Activated T-cell treated with anti-CD3 and anti-CD28 coated beads, Interleukin-2, amount 50 U/mL, for 72 hours (primary cell): ENCODE results near the gene TUBA3D. TPM values are rescaled to one million over a fixed set of nuclear protein-coding genes. Genes with fewer than 3 reads are reported as not detected.
"Not testable (repeated sequence)": the region's sequence is repeated elsewhere in the genome, so short reads cannot be mapped to it uniquely, and the experiment has no call there.

Experiments
- ATAC-seq, 2 donors: fragments of 150-1000 bp; cut with Tn5 transposase; replicated peaks in 1 of 2; 2 replicates each; pipeline ENCODE4 v1.10.0; 2021; ENCODE audit warnings: moderate library complexity in 2 of 2, mild to moderate bottlenecking in 1 of 2
- DNase-seq, 2 donors: peaks; one replicate each; pipeline ENCODE4 v3.0.0; 2021 to 2022; ENCODE audit warnings: mixed read lengths in 1 of 2
- H3K27ac Mint-ChIP-seq: one replicate; pipeline ENCODE4 v1.8.0; 2022; ENCODE audit warnings: mild to moderate bottlenecking, moderate library complexity, mixed read lengths
- H3K27me3 Mint-ChIP-seq: one replicate; pipeline ENCODE4 v1.8.0; 2022; ENCODE audit warnings: low read depth, mixed read lengths
- H3K36me3 Mint-ChIP-seq, 2 donors: one replicate each; pipeline ENCODE4 v1.8.0; 2022; ENCODE audit warnings: mixed read lengths in 2 of 2, mild to moderate bottlenecking in 1 of 2; ENCODE audit not compliant: insufficient read depth in 2 of 2
- H3K4me1 Mint-ChIP-seq: one replicate; pipeline ENCODE4 v1.8.0; 2022; ENCODE audit warnings: low read depth, mixed read lengths
- H3K4me3 Mint-ChIP-seq, 2 donors: one replicate each; pipeline ENCODE4 v1.8.0; 2022; ENCODE audit warnings: mild to moderate bottlenecking in 2 of 2, mixed read lengths in 2 of 2, moderate library complexity in 2 of 2
- H3K9me3 Mint-ChIP-seq, 2 donors: one replicate each; pipeline ENCODE4 v1.8.0; 2022; ENCODE audit warnings: mixed read lengths in 2 of 2
- total RNA-seq, 2 donors: library from RNA; stranded (reverse); gene quantifications; one replicate each; pipeline ENCODE4 v1.2.3, GENCODE V29; 2022

Gene TUBA3D
- total RNA-seq, 2 donors from 2014 or later: not detected

- H3K4me1 Mint-ChIP-seq: peaks cover 43% of the 10 kb centered on the region
Observed at GRCh38 chr2:131490616-131491468, 14.9 kb downstream of the TUBA3D start.

GRCh38 chr2:131491469-131491836 lies 15.5 kb downstream of the TUBA3D start:
- DNase-seq: peak in 1 of 2 donors; percentile 16
- H3K36me3 Mint-ChIP-seq: peaks cover 3 to 15% of the 10 kb centered on the region in 2 donors
- not testable (repeated sequence) for H3K27me3 Mint-ChIP-seq, H3K9me3 Mint-ChIP-seq
- peak in 1 of 2 donors; percentile 14 for ATAC-seq
- peak overlapping the region; percentile 88 to 92 for H3K4me3 Mint-ChIP-seq
- H3K27ac Mint-ChIP-seq: peak overlapping the region; percentile 96
- H3K4me1 Mint-ChIP-seq: peaks cover 46% of the 10 kb centered on the region

More at GRCh38 chr2:131490616-131491468, 14.9 kb downstream of the TUBA3D start:
- not testable (repeated sequence) for ATAC-seq, H3K9me3 Mint-ChIP-seq, H3K27me3 Mint-ChIP-seq
- Mint-ChIP-seq H3K4me3 (peak overlapping the region; percentile 88 to 92), H3K27ac (peak overlapping the region; percentile 96), H3K36me3 (peaks cover 3 to 15% of the 10 kb centered on the region in 2 donors)
- peak; percentile 21 to 37 for DNase-seq

- ATAC-seq: peak; percentile 4 to 12
- H3K36me3 Mint-ChIP-seq: peaks cover 3 to 15% of the 10 kb centered on the region in 2 donors
- H3K9me3 Mint-ChIP-seq, DNase-seq, H3K27me3 Mint-ChIP-seq: not testable (repeated sequence)
- H3K4me3 Mint-ChIP-seq: peak within 1 kb of the TSS; percentile 94 to 97
- peaks cover 51% of the 10 kb centered on the region for H3K4me1 Mint-ChIP-seq
- peak within 1 kb of the TSS; percentile 96 for H3K27ac Mint-ChIP-seq
Observed at GRCh38 chr2:131492015-131492417, 16.1 kb downstream of the TUBA3D start, which contains the start of gene MZT2A. TSS of gene MZT2A (minus strand) at chr2:131492397. CDS start at chr2:131492376, 21 bp downstream.

GRCh38 chr2:131492418-131493198 lies 16.7 kb downstream of the TUBA3D start:
- peak overlapping the region; percentile 94 to 97 for H3K4me3 Mint-ChIP-seq
- peak; percentile 84 to 85 for ATAC-seq
- peak overlapping the region; percentile 96 for H3K27ac Mint-ChIP-seq
- H3K9me3 Mint-ChIP-seq: no peaks in the 10 kb centered on the region
- peaks cover 3 to 18% of the 10 kb centered on the region in 2 donors for H3K36me3 Mint-ChIP-seq
- peaks cover 57% of the 10 kb centered on the region for H3K4me1 Mint-ChIP-seq
- no peaks in the 10 kb centered on the region for H3K27me3 Mint-ChIP-seq
- peak; percentile 96 for DNase-seq

- ATAC-seq (peak; percentile 24 to 25), DNase-seq (no peak)
- Mint-ChIP-seq H3K27me3 (no peaks in the 10 kb centered on the region), H3K4me3 (peak overlapping the region; percentile 94 to 97), H3K4me1 (peaks cover 65% of the 10 kb centered on the region), H3K9me3 (no peaks in the 10 kb centered on the region), H3K27ac (peak overlapping the region; percentile 96), H3K36me3 (peaks cover 5 to 15% of the 10 kb centered on the region in 2 donors)
Observed at GRCh38 chr2:131493199-131493968, 17.5 kb downstream of the TUBA3D start.

DNA sequence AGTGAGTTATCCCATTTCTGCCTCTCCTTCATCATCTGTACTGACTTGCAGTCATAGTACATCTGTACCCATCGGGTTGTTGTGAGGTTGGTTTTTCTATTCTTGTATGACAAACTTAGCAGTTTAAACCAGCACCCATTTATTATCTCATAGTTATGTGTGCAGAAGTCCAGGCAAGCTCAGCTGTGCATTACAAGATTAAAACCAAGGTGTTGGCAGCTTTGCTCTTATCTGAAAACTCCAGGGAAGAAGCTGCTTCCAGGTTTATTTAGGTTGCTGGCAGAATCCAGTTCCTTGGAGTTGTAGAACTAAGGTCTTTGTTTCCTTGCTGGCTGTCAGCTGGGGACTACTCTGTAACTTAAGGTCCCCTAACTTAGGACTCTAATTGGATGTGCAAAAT lies 19.6 kb downstream of the TUBA3D start:
- Mint-ChIP-seq H3K27ac (peak overlapping the region; percentile 72), H3K4me1 (peaks cover 58% of the 10 kb centered on the region), H3K36me3 (peaks cover 5 to 16% of the 10 kb centered on the region in 2 donors), H3K4me3 (peak overlapping the region in 1 of 2 donors; percentile 43)
- H3K27me3 Mint-ChIP-seq, H3K9me3 Mint-ChIP-seq, DNase-seq, ATAC-seq: not testable (repeated sequence)

- DNase-seq: peak; percentile 56 to 58
- peaks cover 4 to 23% of the 10 kb centered on the region in 2 donors for H3K36me3 Mint-ChIP-seq
- peaks cover 50% of the 10 kb centered on the region for H3K4me1 Mint-ChIP-seq
- not testable (repeated sequence) for H3K9me3 Mint-ChIP-seq, H3K27me3 Mint-ChIP-seq
- H3K4me3 Mint-ChIP-seq: peak overlapping the region; percentile 41 to 47
- peak overlapping the region; percentile 61 for H3K27ac Mint-ChIP-seq
- peak; percentile 98 to 99 for ATAC-seq
Observed at GRCh38 chr2:131498321-131498973, 22.5 kb downstream of the TUBA3D start.

DNA sequence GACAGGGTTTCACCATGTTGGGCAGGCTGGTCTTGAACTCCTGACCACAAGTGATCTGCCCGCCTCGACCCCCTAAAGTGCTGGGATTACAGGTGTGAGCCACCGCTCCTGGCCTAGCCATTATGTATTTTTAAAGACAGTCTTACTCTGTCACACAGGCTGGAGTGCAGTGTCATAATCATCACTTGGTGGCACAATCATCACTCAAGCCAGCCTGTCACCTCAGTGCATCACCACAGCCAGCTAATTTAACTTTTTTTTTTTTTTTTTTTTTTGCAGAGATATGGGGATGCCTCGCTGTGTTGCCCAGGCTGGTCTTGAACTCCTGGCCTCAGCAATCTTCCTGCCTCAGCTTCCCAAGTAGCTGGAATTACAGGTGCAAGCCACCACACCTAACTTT lies 27.7 kb downstream of the TUBA3D start:
- not testable (repeated sequence) for H3K4me1 Mint-ChIP-seq, DNase-seq, H3K4me3 Mint-ChIP-seq, H3K27me3 Mint-ChIP-seq, H3K9me3 Mint-ChIP-seq
- H3K27ac Mint-ChIP-seq: peak overlapping the region; percentile 81
- H3K36me3 Mint-ChIP-seq: peaks cover 9 to 34% of the 10 kb centered on the region in 2 donors
- ATAC-seq: peak in 1 of 2 donors; percentile 47

- not testable (repeated sequence) for H3K9me3 Mint-ChIP-seq, H3K4me1 Mint-ChIP-seq, H3K27me3 Mint-ChIP-seq, DNase-seq
- H3K27ac Mint-ChIP-seq: peak overlapping the region; percentile 56
- peak overlapping the region in 1 of 2 donors; percentile 56 for H3K4me3 Mint-ChIP-seq
- peak; percentile 39 to 96 for ATAC-seq
- H3K36me3 Mint-ChIP-seq: peaks cover 9 to 34% of the 10 kb centered on the region in 2 donors
Observed at GRCh38 chr2:131504082-131504750, 28.3 kb downstream of the TUBA3D start.

- no peaks in the 10 kb centered on the region for H3K9me3 Mint-ChIP-seq
- peaks cover 7 to 16% of the 10 kb centered on the region in 2 donors for H3K36me3 Mint-ChIP-seq
Observed at GRCh38 chr2:131509615-131510014, 33.7 kb downstream of the TUBA3D start.

DNA sequence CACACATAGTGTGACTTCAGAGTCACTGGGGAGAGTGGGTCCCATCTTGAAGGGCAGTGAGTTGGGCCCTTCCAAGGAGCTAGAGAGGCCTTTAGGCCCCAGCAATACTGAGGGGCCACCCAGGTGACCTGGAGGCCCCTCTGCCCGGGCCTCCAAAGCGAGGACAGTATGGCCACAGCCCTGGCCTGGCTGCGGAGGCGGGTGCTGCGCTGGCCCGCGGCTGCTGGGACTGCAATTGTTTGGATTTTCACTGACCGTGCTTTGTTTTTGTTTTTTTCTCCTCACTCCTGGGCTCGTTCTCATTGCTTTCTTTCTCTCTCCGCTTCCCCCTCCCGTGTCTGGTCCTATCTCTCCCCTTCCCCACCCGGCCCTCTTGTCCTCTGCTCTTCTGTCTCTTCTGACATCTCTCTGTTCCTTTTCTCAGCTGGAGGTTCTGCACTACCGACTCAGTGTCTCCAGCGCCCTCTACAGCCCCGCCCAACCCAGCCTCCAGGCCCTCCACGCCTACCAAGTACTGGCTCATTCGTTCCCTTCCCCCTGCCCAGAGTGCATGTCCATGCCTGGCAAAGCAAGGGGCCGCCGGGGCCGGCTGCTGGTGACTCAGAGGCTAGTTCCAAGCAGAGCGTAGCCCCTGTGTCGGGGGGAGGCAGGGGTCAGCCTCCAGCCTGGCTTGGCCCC lies 35.5 kb downstream of the TUBA3D start:
- H3K4me1 Mint-ChIP-seq, H3K36me3 Mint-ChIP-seq, H3K4me3 Mint-ChIP-seq, ATAC-seq, H3K27ac Mint-ChIP-seq, H3K27me3 Mint-ChIP-seq, DNase-seq, H3K9me3 Mint-ChIP-seq: not testable (repeated sequence)

More at GRCh38 chr2:131509615-131510014, 33.7 kb downstream of the TUBA3D start:
- Mint-ChIP-seq H3K4me1 (no peaks in the 10 kb centered on the region), H3K27ac (no peak overlapping the region), H3K27me3 (no peaks in the 10 kb centered on the region), H3K4me3 (no peak overlapping the region)
- DNase-seq (no peak), ATAC-seq (no peak)
